Upper lobe of left lung (tissue), 6 donors: ENCODE measurements around the gene FLYWCH2. TPM values are rescaled to one million over a fixed set of nuclear protein-coding genes. Genes with fewer than 3 reads are reported as not detected.
"Not testable (repeated sequence)": the region's sequence is repeated elsewhere in the genome, so short reads cannot be mapped to it uniquely, and the experiment has no call there.

Experiments used
- ATAC-seq, 2 donors: fragments of 200-7000 bp; cut with Tn5 transposase; one replicate each; pipeline ENCODE4 v1.9.1; 2022; ENCODE audit warnings: mild to moderate bottlenecking in 2 of 2, moderate library complexity in 2 of 2; ENCODE audit not compliant: low FRiP score in 2 of 2
- DNase-seq, 2 donors: peaks; one replicate each; pipeline ENCODE4 v3.0.0-alpha.2; 2019 to 2020
- H3K27ac ChIP-seq, 4 donors: fragments of 200-600 bp; sonication (generic); one replicate each; pipeline ENCODE4 v1.5.1; 2016 to 2019
- H3K27me3 ChIP-seq, 4 donors: fragments of 200-600 bp; sonication (generic); one replicate each; pipeline ENCODE4 v1.5.1; 2017 to 2019
- H3K36me3 ChIP-seq, 4 donors: fragments of 200-600 bp; sonication (generic); one replicate each; pipeline ENCODE4 v1.5.1; 2016 to 2019
- H3K4me1 ChIP-seq, 4 donors: fragments of 200-600 bp; sonication (generic); one replicate each; pipeline ENCODE4 v1.5.1; 2018 to 2019
- H3K4me3 ChIP-seq, 4 donors: fragments of 200-600 bp; sonication (generic); one replicate each; pipeline ENCODE4 v1.5.1; 2017 to 2019; ENCODE audit warnings: mild to moderate bottlenecking in 2 of 4, moderate library complexity in 1 of 4
- H3K9me3 ChIP-seq, 4 donors: fragments of 200-600 bp; sonication (generic); one replicate each; pipeline ENCODE4 v1.5.1; 2018 to 2019
- EP300 ChIP-seq, 4 donors: sonication (generic); formaldehyde crosslinking; IDR thresholded peaks; one replicate each; pipeline ENCODE4 v1.5.1; 2017; ENCODE audit warnings: antibody characterized with exemption in 4 of 4, control low read depth in 2 of 4
- POLR2A ChIP-seq, 4 donors: fragments of 450-650 bp; IDR thresholded peaks; one replicate each; pipeline ENCODE4 v1.5.1; 2016 to 2017; ENCODE audit warnings: antibody characterized with exemption in 4 of 4, mild to moderate bottlenecking in 2 of 4
- POLR2AphosphoS5 ChIP-seq, 2 donors: sonication (generic); formaldehyde crosslinking; IDR thresholded peaks; one replicate each; pipeline ENCODE4 v1.5.1; 2017; ENCODE audit warnings: antibody characterized with exemption in 2 of 2
- WGBS, 2 donors: methylation state at CpG; one replicate each; pipeline ENCODE4 v1.1.5; 2017 to 2018; 5-methylcytosine and 5-hydroxymethylcytosine counted together
- total RNA-seq, 6 donors: library from RNA; depleted of rRNA in 4 of 6; stranded (reverse); fragments of >200 nt in 4 of 6; gene quantifications; one replicate each; pipeline versions ENCODE4 v1.1.0 to v1.2.1, GENCODE V29; 2016 to 2021
- TF ChIP-seq, protein P1 (sequence below), 6 experiments: fragments of 450-650 bp in 4 of 6; fragments of 200-600 bp in 2 of 6; sonication (generic) in 2 of 6; IDR thresholded peaks; one replicate each; pipeline ENCODE4 v1.5.1; 2016 to 2019; ENCODE audit warnings: antibody characterized with exemption in 6 of 6
- donor health status: DM: no; HTN: no; CAD: no; lungs with moderate emphysema.
- donor health status: DM: no; HTN: yes; CAD: no; lungs with severe emphysema.

FLYWCH2 gene
- total RNA-seq, 6 donors from 2014 or later: 31.2 to 70.1 (median 39.7) TPM

DNA sequence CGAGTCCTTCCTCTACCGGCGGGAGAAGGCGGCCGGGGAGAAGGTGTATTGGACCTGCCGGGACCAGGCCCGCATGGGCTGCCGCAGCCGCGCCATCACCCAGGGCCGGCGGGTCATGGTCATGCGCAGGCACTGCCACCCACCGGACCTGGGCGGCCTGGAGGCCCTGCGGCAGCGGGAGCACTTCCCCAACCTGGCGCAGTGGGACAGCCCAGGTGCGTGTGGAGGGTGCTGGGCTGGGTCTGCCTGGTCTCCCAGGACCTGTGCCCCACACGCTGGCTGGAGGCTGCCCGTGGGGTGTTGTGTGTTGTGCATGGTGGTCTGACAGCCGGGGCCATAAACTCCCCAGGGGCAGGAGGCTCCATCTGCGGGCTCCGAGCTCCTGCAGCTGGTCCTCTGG is 54.2 kb downstream of the FLYWCH2 start:
- WGBS, 2 donors: 80 to 93% methylated on average over 3 to 12 of the region's 24 CpGs
- TF ChIP-seq POLR2A (IDR thresholded peaks at IDR 0.05) (no peak), POLR2AphosphoS5 (IDR thresholded peaks at IDR 0.05) (no peak), EP300 (IDR thresholded peaks at IDR 0.05) (no peak)
- TF ChIP-seq, protein P1, sequence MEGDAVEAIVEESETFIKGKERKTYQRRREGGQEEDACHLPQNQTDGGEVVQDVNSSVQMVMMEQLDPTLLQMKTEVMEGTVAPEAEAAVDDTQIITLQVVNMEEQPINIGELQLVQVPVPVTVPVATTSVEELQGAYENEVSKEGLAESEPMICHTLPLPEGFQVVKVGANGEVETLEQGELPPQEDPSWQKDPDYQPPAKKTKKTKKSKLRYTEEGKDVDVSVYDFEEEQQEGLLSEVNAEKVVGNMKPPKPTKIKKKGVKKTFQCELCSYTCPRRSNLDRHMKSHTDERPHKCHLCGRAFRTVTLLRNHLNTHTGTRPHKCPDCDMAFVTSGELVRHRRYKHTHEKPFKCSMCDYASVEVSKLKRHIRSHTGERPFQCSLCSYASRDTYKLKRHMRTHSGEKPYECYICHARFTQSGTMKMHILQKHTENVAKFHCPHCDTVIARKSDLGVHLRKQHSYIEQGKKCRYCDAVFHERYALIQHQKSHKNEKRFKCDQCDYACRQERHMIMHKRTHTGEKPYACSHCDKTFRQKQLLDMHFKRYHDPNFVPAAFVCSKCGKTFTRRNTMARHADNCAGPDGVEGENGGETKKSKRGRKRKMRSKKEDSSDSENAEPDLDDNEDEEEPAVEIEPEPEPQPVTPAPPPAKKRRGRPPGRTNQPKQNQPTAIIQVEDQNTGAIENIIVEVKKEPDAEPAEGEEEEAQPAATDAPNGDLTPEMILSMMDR (IDR thresholded peaks at IDR 0.05): no peak
- H3K9me3 ChIP-seq: no peaks in the 10 kb centered on the region
- H3K27me3 ChIP-seq: no peaks in the 10 kb centered on the region
- H3K4me3 ChIP-seq: no peak overlapping the region
- peaks cover 6 to 95% (median 85%) of the 10 kb centered on the region in 4 donors for H3K36me3 ChIP-seq
- H3K4me1 ChIP-seq: no peaks in the 10 kb centered on the region
- ATAC-seq (no peak), DNase-seq (no peak)
- no peak overlapping the region for H3K27ac ChIP-seq

DNA sequence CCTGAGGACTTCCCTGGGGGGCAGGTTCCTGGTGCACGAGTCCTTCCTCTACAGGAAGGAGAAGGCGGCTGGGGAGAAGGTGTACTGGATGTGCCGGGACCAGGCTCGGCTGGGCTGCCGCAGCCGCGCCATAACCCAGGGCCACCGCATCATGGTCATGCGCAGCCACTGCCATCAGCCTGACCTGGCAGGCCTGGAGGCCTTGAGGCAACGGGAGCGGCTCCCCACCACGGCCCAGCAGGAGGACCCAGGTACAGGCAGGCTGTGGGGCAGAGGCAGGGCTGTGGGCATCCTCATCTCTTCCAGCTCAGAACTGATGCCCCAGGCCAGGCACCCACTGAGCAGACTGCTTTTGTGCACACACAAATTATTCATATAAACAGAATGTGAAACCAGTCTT is 55.2 kb downstream of the FLYWCH2 start:
- H3K27me3 ChIP-seq: no peaks in the 10 kb centered on the region
- H3K9me3 ChIP-seq: no peaks in the 10 kb centered on the region
- H3K36me3 ChIP-seq: peaks cover 6 to 96% (median 80%) of the 10 kb centered on the region in 4 donors
- 95 to 100% methylated on average over 1 to 12 of the region's 12 CpGs for WGBS, 2 donors
- H3K27ac ChIP-seq: no peak overlapping the region
- ATAC-seq: no peak
- no peaks in the 10 kb centered on the region for H3K4me1 ChIP-seq
- TF ChIP-seq POLR2AphosphoS5 (IDR thresholded peaks at IDR 0.05) (no peak), EP300 (IDR thresholded peaks at IDR 0.05) (no peak)
- H3K4me3 ChIP-seq: no peak overlapping the region
- DNase-seq: peak in 1 of 2 donors; percentile 75

DNA sequence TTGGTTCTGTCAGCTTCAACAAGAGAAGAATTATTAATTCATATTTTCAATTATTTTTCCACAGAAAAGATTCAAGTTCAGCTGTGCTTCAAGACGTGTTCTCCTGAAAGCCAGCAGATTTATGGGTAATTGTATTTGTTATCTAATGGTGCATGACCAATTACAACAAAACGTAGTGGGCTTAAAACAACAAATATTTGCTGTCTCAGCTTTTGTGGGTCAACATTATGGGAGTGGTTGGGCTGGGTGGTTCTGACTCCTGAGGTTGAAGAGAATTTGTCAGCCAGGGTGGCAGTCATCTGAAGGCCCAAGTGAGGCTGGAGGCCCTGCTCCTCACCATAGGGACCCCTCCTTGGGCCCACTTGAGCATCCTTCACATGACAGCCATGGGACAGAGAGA is 57.0 kb downstream of the FLYWCH2 start:
- H3K36me3 ChIP-seq: peaks cover 6 to 82% (median 65%) of the 10 kb centered on the region in 4 donors

DNA sequence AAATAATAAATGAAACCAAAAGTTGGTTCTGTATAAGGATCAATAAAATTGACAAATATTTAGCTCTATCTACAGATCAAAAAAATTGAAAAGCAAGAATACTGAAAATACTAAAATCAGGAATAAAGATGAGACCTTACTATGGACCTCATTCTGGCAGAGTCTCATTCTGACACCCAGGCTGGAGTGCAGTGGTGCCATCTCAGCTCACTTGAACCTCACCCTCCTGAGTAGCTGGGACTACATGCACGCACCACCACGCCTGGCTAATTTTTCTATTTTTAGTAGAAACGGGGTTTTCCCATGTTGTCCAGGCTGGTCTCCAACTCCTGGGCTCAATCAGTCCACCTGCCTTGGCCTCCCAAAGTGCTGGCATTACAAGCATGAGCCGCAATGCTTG is 59.0 kb downstream of the FLYWCH2 start:
- H3K4me1 ChIP-seq: no peaks in the 10 kb centered on the region
- TF ChIP-seq POLR2A (IDR thresholded peaks at IDR 0.05) (no peak), POLR2AphosphoS5 (IDR thresholded peaks at IDR 0.05) (no peak), EP300 (IDR thresholded peaks at IDR 0.05) (no peak)
- TF ChIP-seq, protein P1 (IDR thresholded peaks at IDR 0.05): no peak
- H3K27ac ChIP-seq: no peak overlapping the region
- ATAC-seq (no peak), DNase-seq (no peak)
- H3K9me3 ChIP-seq: no peaks in the 10 kb centered on the region
- 81 to 88% methylated on average over 4 of the region's 4 CpGs for WGBS, 2 donors
- H3K4me3 ChIP-seq: no peak overlapping the region
- peaks cover 6 to 68% (median 47%) of the 10 kb centered on the region in 4 donors for H3K36me3 ChIP-seq
- no peaks in the 10 kb centered on the region for H3K27me3 ChIP-seq

More for the DNA sequence above, 57.0 kb downstream of the FLYWCH2 start:
- DNase-seq (no peak), ATAC-seq (no peak)
- H3K27ac ChIP-seq: no peak overlapping the region
- TF ChIP-seq EP300 (IDR thresholded peaks at IDR 0.05) (no peak), POLR2AphosphoS5 (IDR thresholded peaks at IDR 0.05) (no peak)
- TF ChIP-seq, protein P1 (IDR thresholded peaks at IDR 0.05): no peak
- H3K9me3 ChIP-seq: no peaks in the 10 kb centered on the region
- no peaks in the 10 kb centered on the region for H3K27me3 ChIP-seq
- 90 to 91% methylated on average over 2 of the region's 2 CpGs for WGBS, 2 donors
- no peak overlapping the region for H3K4me3 ChIP-seq
- no peaks in the 10 kb centered on the region for H3K4me1 ChIP-seq

DNA sequence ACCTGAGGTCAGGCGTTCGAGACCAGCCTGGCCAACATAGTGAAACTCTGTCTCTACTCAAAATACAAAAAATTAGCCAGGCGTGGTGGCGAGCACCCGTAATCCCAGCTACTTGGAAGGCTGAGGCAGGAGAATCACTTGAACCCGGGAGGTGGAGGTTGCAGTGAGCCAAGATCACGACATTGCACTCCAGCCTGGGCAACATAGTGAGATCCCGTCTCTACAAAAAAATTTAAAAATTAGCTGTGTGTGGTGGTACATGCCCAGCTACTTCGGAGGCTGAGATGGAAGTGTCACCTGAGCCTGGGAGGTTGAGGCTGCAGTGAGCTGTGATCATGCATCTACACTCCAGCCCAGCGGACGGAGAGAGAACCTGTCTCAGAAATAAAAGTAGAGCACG is 60.7 kb downstream of the FLYWCH2 start:
- not testable (repeated sequence) for H3K4me3 ChIP-seq, DNase-seq, H3K27me3 ChIP-seq, H3K9me3 ChIP-seq, H3K27ac ChIP-seq, H3K4me1 ChIP-seq, ATAC-seq
- 73 to 90% methylated on average over 12 of the region's 12 CpGs for WGBS, 2 donors
- peaks cover 0 to 57% (median 34%) of the 10 kb centered on the region in 4 donors for H3K36me3 ChIP-seq

DNA sequence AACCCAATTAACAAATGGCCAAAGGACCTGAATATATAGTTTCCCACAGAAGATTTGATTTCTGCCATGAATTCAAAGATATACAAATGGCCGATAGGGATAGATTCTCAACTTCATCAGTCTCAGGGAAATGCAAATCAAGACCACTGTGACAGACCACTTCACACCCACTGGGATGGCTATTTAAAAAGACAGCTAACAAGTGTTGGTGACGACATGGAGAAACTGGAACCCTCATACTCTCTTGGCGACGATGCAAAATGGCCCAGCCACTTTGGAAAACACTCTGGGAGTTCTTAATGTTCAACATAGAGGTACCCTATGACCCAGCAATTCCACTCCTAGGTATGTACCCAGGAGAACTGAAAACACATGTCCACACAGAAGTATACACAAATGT is 63.6 kb downstream of the FLYWCH2 start:
- Histone ChIP-seq H3K27me3 (no peaks in the 10 kb centered on the region), H3K27ac (no peak overlapping the region), H3K4me3 (no peak overlapping the region), H3K9me3 (no peaks in the 10 kb centered on the region), H3K4me1 (no peaks in the 10 kb centered on the region), H3K36me3 (peaks cover 0 to 47% (median 16%) of the 10 kb centered on the region in 4 donors)
- 94 to 97% methylated on average over 4 of the region's 4 CpGs for WGBS, 2 donors
- DNase-seq: no peak
- ATAC-seq: no peak
- TF ChIP-seq EP300 (IDR thresholded peaks at IDR 0.05) (no peak), POLR2AphosphoS5 (IDR thresholded peaks at IDR 0.05) (no peak), POLR2A (IDR thresholded peaks at IDR 0.05) (no peak)
- TF ChIP-seq, protein P1 (IDR thresholded peaks at IDR 0.05): no peak
